ENCODE results near the gene TPK1.
"Not testable (repeated sequence)": the region's sequence is repeated elsewhere in the genome, so short reads cannot be mapped to it uniquely, and the experiment has no call there.

TPK1 gene

DNA sequence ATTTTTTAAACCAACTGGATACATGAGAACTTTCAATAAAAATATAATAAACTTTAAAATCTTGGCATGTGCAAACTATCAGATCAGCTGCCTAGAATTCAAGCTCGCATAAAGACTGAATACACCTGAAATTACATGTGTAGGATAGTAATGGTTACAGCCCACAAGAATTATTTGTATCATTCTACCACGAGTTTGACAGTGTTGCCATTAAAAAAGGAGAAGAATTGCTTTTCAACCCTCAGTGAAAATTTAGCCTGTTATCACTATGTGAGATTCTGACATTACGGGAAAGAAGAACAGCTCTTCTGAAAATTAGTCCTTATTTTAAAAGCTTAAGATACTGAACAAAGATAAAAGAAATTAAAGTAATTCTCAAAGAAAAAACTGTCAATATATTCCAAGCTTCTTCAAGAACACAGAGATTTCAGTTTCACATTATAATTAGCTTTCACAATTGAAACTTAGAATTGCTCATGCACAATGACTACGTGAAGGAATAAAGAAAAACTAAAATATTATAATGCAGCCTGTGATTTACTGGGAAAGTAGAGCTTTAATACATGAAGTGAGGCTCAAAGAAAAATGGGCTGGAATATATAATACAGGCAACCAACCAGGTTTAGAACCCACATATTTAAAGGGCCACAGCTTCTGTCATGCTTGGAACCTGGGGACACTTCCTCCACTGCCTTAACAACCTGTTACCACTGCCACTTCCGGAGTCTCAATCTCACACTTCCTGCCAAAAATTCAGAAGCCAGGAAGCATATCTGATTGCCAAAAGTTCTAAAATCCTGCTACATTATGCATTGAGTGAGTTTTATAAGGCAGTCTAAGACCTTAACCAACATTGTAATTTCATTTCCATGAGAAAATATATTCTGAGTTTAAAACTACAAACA lies 23.2 kb downstream of the TPK1 start:
- Histone ChIP-seq H3K27ac (no peak overlapping the region), H3K27me3 (ENCODE audit: insufficient read depth, low read depth, severe bottlenecking) (no peaks in the 10 kb centered on the region), H3K9me3 (ENCODE audit: severe bottlenecking) (no peaks in the 10 kb centered on the region), H3K4me3 (ENCODE audit: low read depth, low read length) (no peak overlapping the region), H3K36me3 (no peaks in the 10 kb centered on the region)
- TF ChIP-seq, protein P1, sequence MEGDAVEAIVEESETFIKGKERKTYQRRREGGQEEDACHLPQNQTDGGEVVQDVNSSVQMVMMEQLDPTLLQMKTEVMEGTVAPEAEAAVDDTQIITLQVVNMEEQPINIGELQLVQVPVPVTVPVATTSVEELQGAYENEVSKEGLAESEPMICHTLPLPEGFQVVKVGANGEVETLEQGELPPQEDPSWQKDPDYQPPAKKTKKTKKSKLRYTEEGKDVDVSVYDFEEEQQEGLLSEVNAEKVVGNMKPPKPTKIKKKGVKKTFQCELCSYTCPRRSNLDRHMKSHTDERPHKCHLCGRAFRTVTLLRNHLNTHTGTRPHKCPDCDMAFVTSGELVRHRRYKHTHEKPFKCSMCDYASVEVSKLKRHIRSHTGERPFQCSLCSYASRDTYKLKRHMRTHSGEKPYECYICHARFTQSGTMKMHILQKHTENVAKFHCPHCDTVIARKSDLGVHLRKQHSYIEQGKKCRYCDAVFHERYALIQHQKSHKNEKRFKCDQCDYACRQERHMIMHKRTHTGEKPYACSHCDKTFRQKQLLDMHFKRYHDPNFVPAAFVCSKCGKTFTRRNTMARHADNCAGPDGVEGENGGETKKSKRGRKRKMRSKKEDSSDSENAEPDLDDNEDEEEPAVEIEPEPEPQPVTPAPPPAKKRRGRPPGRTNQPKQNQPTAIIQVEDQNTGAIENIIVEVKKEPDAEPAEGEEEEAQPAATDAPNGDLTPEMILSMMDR (IDR thresholded peaks at IDR 0.05; ENCODE audit: low read depth, low read length) = no peak
- DNase-seq = no peak

DNA sequence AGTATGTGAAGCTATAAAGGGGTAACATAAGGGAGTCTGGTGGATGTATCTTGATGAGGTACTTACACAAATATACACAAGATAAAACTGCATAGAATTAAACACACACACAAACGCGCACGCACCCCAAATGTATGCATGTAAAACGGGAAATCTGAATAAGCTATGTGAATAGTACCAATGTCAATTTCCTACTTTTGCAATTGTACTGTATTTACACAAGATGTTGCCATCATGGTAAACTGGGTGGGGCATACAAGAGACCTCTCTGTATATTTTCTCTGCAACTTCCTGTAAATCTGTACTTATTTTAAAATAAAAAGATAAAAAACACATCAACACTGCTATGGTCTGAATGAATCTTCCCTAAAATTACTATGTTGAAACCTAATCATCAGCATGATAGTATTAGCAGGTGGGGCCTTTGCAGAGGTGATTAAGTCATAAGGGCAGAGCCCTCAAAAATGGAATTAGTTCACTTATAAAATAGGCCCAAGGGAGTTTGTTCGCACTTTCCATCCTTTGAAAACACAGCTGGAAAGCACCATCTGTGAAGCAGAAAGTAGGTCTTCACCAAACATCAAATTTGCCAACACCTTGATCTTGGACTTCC lies 30.1 kb downstream of the TPK1 start:
- TF ChIP-seq, protein P1 (IDR thresholded peaks at IDR 0.05; ENCODE audit: low read depth, low read length) = no peak
- H3K27ac ChIP-seq = no peak overlapping the region
- DNase-seq = no peak
- no peaks in the 10 kb centered on the region for H3K36me3 ChIP-seq
- no peaks in the 10 kb centered on the region for H3K27me3 ChIP-seq (ENCODE audit: insufficient read depth, low read depth, severe bottlenecking)
- H3K9me3 ChIP-seq (ENCODE audit: severe bottlenecking) = no peaks in the 10 kb centered on the region
- no peak overlapping the region for H3K4me3 ChIP-seq (ENCODE audit: low read depth, low read length)

DNA sequence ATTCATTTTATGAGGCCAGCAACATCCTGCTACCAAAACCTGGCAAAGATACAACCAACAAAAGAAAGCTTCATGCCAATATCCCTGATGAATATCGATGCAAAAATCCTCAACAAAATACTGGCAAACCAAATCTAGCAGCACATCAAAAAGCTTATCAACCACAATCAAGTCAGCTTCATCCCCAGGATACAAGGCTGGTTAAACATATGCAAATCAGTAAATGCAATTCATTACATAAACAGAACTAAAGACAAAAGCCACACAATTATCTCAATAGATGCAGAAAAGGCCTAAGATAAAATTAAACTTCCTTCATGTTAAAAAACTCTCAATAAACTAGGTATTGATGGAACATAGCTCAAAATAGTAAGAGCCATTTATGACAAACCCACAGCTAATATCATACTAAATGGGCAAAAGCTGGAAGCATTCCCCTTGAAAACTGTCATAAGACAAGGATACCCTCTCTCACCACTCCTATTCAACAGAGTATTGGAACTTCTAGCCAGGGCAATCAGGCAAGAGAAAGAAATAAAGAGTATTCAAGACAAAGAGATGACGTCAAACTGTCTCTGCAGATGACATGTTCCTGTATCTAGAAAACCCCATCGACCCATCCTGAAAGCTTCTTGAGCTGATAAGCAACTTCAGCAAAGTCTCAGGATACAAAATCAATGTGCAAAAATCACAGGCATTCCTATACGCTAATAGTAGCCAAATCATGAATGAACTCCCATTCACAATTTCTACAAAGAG lies 35.0 kb downstream of the TPK1 start:
- not testable (repeated sequence) for H3K36me3 ChIP-seq; H3K27me3 ChIP-seq (ENCODE audit: insufficient read depth, low read depth, severe bottlenecking); H3K27ac ChIP-seq; H3K4me3 ChIP-seq (ENCODE audit: low read depth, low read length); DNase-seq; H3K9me3 ChIP-seq (ENCODE audit: severe bottlenecking)

DNA sequence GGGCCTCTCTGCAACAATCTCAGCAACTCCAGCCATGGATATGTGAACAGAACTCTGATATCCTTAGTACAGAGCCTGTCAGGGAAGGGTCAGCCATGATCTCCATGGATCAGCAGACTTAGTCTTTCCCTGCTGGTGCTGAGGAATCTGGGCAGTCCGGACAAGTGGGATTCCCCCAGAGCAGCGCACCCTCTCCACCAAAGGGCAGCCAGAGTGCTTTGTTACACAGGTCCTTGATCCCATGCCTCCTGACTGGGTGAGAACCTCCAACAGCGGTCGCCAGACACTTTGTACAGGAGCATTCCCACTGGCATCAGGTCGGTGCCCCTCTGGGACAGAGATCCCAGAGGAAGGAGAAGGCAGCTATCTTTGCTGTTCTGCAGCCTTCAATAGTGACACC lies 38.9 kb downstream of the TPK1 start:
- Histone ChIP-seq H3K4me3 (ENCODE audit: low read depth, low read length) (no peak overlapping the region), H3K36me3 (no peaks in the 10 kb centered on the region), H3K9me3 (ENCODE audit: severe bottlenecking) (no peaks in the 10 kb centered on the region), H3K27ac (no peak overlapping the region), H3K27me3 (ENCODE audit: insufficient read depth, low read depth, severe bottlenecking) (no peaks in the 10 kb centered on the region)
- TF ChIP-seq, protein P1 (IDR thresholded peaks at IDR 0.05; ENCODE audit: low read depth, low read length) = no peak
- DNase-seq = no peak

DNA sequence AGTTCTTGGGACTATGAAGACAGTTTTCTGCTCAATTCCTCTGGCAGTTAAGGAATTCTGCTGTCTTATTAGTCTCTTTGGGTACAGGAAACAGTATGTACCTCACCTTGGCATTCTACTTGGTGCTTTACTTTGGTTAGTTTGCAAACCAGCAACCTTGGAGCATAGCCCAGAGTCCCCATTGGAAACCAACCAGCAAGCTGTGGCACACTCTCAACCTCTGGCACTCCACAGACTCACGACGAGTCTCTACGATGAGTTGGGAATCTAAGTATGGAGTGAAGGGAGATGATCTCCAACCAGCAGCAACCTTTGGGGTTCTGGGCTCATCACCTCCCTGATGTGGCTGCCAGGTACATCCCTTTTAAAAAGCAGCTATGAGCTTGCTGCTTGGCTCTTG lies 43.8 kb downstream of the TPK1 start:
- H3K4me3 ChIP-seq (ENCODE audit: low read depth, low read length) = no peak overlapping the region
- H3K36me3 ChIP-seq = no peaks in the 10 kb centered on the region
- DNase-seq = no peak

More for the DNA sequence above, 43.8 kb downstream of the TPK1 start:
- no peak overlapping the region for H3K27ac ChIP-seq
- no peaks in the 10 kb centered on the region for H3K27me3 ChIP-seq (ENCODE audit: insufficient read depth, low read depth, severe bottlenecking)
- TF ChIP-seq, protein P1 (IDR thresholded peaks at IDR 0.05; ENCODE audit: low read depth, low read length) = no peak
- no peaks in the 10 kb centered on the region for H3K9me3 ChIP-seq (ENCODE audit: severe bottlenecking)

Measured in WERI-Rb-1 (cell line).